KOPT-K1 (cell line): ENCODE data around the gene TGFBR2.

ENCODE experiments used
- H3K27ac ChIP-seq: fragments of 200-600 bp; sonication (generic); 2 replicates; pipeline ENCODE4 v1.5.1; 2016; ENCODE audit warnings: antibody characterized with exemption, mild to moderate bottlenecking, low read depth, low read length; ENCODE audit not compliant: poor library complexity, severe bottlenecking
- H3K36me3 ChIP-seq: fragments of 200-600 bp; sonication (generic); 2 replicates; pipeline ENCODE4 v1.5.1; 2017; ENCODE audit warnings: antibody characterized with exemption, mild to moderate bottlenecking, low read length, moderate library complexity; ENCODE audit not compliant: insufficient read depth
- H3K9me3 ChIP-seq: fragments of 200-600 bp; sonication (generic); 2 replicates; pipeline ENCODE4 v1.5.1; 2017; ENCODE audit warnings: antibody characterized with exemption, low read length, mild to moderate bottlenecking; ENCODE audit not compliant: insufficient read depth, poor library complexity, severe bottlenecking

TGFBR2 gene

GRCh38 chr3:30587904-30588303 lies 18.5 kb upstream of the TGFBR2 start:
- Histone ChIP-seq H3K27ac (no peak overlapping the region), H3K36me3 (no peaks in the 10 kb centered on the region), H3K9me3 (no peaks in the 10 kb centered on the region)

GRCh38 chr3:30596152-30596551 lies 10.2 kb upstream of the TGFBR2 start:
- Histone ChIP-seq H3K9me3 (no peaks in the 10 kb centered on the region), H3K27ac (no peak overlapping the region), H3K36me3 (no peaks in the 10 kb centered on the region)

- H3K36me3 ChIP-seq: no peaks in the 10 kb centered on the region
- H3K9me3 ChIP-seq: no peaks in the 10 kb centered on the region
- no peak overlapping the region for H3K27ac ChIP-seq
These were observed 9.2 kb upstream of the TGFBR2 start for GRCh38 chr3:30597131-30597768.

GRCh38 chr3:30597769-30598134 lies 8.6 kb upstream of the TGFBR2 start:
- H3K36me3 ChIP-seq: no peaks in the 10 kb centered on the region
- no peak overlapping the region for H3K27ac ChIP-seq
- H3K9me3 ChIP-seq: no peaks in the 10 kb centered on the region

GRCh38 chr3:30598668-30599545 lies 7.5 kb upstream of the TGFBR2 start:
- no peaks in the 10 kb centered on the region for H3K36me3 ChIP-seq

GRCh38 chr3:30600572-30600971 lies 5.8 kb upstream of the TGFBR2 start:
- no peaks in the 10 kb centered on the region for H3K9me3 ChIP-seq
- no peak overlapping the region for H3K27ac ChIP-seq
- H3K36me3 ChIP-seq: no peaks in the 10 kb centered on the region

More at GRCh38 chr3:30598668-30599545, 7.5 kb upstream of the TGFBR2 start:
- H3K27ac ChIP-seq: peak overlapping the region; percentile 49
- no peaks in the 10 kb centered on the region for H3K9me3 ChIP-seq

- Histone ChIP-seq H3K9me3 (no peaks in the 10 kb centered on the region), H3K36me3 (no peaks in the 10 kb centered on the region), H3K27ac (peak overlapping the region; percentile 68)
These were observed 3.5 kb upstream of the TGFBR2 start for GRCh38 chr3:30602946-30603345.

- Histone ChIP-seq H3K36me3 (no peaks in the 10 kb centered on the region), H3K9me3 (no peaks in the 10 kb centered on the region), H3K27ac (peak overlapping the region; percentile 68)
These were observed 2.3 kb upstream of the TGFBR2 start for GRCh38 chr3:30604093-30604492.

GRCh38 chr3:30604558-30604957 lies 1.8 kb upstream of the TGFBR2 start:
- Histone ChIP-seq H3K36me3 (no peaks in the 10 kb centered on the region), H3K27ac (peak overlapping the region; percentile 68), H3K9me3 (no peaks in the 10 kb centered on the region)

GRCh38 chr3:30605005-30605404 lies 1.4 kb upstream of the TGFBR2 start:
- Histone ChIP-seq H3K27ac (peak overlapping the region; percentile 68), H3K36me3 (no peaks in the 10 kb centered on the region), H3K9me3 (no peaks in the 10 kb centered on the region)

GRCh38 chr3:30605706-30606300 lies 598 bp upstream of the TGFBR2 start:
- Histone ChIP-seq H3K27ac (peak overlapping the region; percentile 94), H3K36me3 (no peaks in the 10 kb centered on the region), H3K9me3 (no peaks in the 10 kb centered on the region)

GRCh38 chr3:30607032-30607833 lies 832 bp downstream of the TGFBR2 start:
- H3K9me3 ChIP-seq: no peaks in the 10 kb centered on the region
- H3K27ac ChIP-seq: peak overlapping the region; percentile 94
- H3K36me3 ChIP-seq: no peaks in the 10 kb centered on the region

GRCh38 chr3:30608598-30608947 lies 2.2 kb downstream of the TGFBR2 start:
- no peaks in the 10 kb centered on the region for H3K36me3 ChIP-seq
- peak overlapping the region; percentile 32 for H3K27ac ChIP-seq
- H3K9me3 ChIP-seq: no peaks in the 10 kb centered on the region

- Histone ChIP-seq H3K27ac (no peak overlapping the region), H3K36me3 (no peaks in the 10 kb centered on the region), H3K9me3 (no peaks in the 10 kb centered on the region)
These were observed 3.7 kb downstream of the TGFBR2 start for GRCh38 chr3:30609930-30610701.
